ENCODE data around the gene ZNF268.

DNA sequence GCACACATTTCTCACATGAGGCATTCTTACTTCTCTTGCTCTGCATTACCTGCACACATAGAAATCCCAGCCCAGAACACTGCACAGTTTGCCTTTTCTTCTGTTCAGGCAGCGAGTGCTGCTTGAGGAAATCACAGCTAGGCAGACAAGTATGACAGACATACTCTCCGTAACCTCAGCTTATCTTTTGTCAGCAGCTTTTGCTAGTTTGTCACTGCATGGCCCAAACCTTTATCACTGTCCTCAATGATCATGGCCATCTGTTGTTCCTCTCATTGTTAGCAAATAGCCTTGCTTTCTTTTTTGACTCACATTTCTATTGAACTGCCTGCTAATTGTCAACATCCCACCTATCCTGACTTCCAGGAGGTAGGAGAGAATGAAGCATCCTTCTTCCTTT lies 45.5 kb upstream of the ZNF268 start:
- no peak for TF ChIP-seq FOSL2 (IDR thresholded peaks at IDR 0.05; ENCODE audit: borderline replicate concordance, low read depth)
- TF ChIP-seq TCF12 (IDR thresholded peaks at IDR 0.05) = no peak
- TF ChIP-seq MEF2A (IDR thresholded peaks at IDR 0.05; ENCODE audit: borderline replicate concordance, low read depth) = no peak

Data from SK-N-SH (cell line).